Measurements from ENCODE around the gene HCN4.
"Not testable (repeated sequence)": the region's sequence is repeated elsewhere in the genome, so short reads cannot be mapped to it uniquely, and the experiment has no call there.

HCN4 gene

DNA sequence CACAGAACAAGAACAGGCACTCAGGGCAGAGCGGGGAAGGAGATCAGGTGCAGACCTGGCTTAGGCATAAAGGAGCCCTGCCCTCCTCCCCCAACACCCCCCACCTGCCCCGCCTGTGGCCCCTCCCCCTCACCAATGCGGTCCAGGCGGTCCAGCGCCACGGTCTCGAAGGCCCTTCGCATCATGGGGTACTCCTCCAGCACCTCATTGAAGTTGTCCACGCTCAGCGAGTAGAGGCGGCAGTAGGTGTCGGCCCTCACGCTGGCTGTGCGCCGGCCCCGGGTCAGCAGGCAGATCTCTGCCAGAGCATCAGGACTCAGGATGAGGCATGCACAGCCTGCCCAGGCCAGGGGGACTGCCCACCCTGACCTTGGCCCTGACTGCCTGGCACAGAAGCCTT is 44.8 kb downstream of the HCN4 start:
- DNase-seq: no peak

DNA sequence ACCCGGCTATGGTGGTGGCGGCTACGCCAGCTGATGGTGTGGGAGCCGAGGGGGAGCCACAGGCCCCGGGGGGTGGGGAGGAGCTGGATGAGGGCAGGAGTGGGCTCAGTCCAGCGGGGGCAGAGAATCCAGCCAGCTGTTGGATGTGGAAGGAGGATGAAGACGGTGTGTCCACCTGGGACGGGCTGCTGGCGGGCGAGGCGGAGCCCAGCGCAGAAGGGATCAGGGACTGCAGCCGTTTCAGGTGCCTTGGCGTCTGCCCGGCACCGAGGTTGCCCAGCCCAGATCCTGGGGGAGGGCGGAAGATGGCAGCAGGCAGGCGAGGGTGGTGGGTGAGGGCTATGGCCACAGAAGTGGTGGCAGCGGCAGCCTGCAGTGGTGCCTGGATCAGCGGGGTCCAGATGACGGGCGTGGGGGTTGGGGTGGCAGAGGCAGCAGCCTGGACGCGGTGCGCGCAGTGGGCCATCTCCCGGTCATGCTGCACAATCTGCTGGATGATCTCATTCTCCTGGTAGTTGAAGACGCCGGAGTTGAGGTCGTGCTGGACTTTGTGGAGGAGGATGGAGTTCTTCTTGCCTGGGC is 45.3 kb downstream of the HCN4 start:
- no peak for DNase-seq

DNA sequence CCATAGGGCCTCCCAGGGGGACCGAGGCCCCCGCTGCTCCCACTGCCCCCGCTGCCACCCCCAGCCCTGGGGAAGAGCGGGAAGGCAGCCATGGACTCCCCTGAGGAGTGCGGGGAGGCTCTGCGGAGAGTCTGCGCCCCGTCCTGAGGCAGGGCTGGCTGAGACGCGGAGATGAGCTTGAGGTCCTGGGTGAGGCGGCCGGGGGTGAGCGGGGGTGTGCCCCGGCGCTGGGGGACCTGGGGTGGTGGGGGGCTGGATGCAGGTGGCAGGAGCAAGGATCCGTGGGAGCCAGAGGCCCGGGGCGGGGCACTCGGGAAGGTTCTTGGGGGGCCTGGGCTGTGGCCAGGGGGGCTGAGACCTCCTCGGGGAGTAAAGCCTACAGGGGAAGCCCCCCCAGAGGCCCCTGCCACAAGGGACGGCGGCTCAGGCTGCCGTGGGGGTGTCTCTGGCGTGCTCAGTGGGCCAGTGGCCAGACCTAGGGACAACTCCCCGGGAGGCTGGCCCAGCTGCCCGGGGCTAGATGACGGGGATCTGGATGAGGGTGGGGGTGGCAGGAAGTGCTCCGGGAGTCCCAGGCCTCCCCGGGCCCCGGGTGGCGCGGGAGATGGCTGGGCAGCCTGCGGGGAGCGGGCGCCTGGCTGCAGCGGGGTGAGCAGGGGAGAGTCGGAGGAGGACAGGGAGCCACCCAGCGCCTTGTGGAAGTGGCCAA is 45.9 kb downstream of the HCN4 start:
- DNase-seq: no peak

DNA sequence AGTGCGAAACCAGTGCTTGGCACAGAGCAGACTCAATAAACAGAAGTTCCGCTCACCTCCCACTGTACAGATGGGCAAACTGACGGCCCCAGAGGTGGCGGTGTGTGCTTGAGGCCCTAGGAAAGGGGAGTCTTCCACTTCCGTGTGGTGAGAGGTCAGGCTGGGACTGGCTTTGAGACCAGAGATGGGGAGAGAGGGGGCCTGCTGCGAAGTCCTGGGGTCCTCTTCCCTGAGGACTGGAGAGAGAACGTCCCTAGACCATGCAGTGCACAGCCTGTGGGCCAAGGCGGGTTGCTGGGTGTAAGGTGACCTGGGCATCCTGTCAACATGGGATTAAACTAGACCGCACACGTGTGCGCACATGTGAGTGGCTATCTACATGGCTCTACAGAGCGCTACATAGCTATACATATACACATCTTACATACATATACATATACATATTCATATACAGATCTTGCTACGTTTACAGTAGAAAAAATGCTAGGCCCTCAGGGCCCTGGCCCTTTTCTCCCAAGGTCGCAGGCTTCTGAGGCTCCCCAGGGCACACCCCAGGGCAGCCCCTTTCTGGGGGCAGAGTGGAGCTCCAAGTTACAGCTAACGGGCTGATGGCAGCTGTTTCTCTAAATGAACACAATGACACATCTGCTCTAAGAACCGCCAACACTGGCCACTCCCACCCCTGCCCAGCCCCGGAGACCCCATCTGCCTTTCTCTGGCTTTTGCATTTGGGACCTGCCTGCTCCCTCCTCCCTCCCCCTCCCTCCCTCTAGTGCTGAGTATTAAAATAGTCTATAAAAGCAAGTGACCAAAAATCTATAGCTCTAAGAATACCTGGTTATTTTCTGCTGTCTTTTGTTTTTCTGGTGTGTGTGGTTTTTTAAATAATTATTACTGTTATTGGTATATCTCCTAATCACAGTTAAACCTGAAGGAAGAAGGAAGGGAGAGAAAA is 47.0 kb downstream of the HCN4 start:
- DNase-seq: peak; percentile 36

DNA sequence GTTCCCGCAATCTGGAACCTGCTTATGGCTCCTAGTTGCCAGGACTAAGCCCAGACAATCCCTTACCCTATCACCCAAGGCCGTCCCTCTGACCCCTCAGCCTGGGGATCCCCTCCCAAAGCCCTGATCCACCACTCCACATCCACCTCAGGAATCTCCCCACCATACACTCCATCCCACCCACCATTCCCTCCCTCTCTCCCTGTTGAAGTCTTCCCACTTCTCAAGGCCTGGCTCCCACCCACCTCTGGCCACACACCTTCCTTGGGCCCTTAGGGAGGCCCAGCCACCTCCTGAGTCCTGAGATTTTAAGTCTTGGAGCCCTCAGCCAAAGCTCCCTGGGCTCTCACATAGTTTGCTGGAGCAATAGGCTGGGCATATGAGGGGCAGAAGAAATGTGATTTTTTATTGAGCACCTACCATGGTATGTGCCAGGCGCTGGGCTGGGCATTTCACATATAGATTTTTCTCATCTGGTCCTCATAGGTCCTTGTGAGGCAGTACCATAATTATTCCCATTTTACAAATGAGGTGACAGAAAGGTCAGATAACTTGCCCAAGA is 48.1 kb downstream of the HCN4 start:
- no peak for DNase-seq

DNA sequence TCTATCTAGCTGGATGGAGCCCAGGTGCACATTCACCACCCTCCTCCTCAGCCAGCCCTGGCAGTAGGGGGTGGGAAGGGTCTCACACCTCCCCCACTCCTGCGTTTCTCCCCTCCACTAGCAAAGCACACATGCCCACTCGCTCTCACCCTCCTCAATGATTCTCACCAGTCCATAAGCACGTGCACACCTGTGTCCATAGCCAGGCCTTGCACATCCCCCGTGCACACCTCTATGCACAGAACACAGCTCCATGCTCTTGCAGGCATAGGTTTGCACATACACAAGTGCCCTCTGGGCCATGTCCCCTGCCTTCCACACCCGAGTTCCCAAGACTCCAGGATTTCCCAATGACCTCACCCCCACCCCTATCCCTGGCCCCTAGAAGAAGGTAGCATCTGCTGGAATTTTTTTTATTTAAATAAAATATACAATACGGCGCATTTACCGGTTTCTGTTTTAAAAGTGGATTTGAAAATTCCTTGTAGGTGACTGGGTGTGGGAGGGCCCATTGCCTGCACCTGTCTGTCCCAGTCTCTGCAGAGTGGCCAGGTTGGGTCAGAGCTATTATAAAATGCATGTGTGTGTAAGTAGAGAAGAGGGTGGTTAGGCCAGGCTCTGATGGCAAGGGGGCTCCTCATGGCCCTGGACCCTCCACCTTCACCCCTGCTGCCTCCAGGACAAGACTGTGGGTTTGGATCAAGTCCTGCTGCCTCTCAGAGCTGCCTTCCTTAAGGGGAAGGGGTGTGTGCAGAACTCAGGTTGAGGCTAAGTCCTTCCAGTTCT is 49.1 kb downstream of the HCN4 start:
- DNase-seq: no peak

DNA sequence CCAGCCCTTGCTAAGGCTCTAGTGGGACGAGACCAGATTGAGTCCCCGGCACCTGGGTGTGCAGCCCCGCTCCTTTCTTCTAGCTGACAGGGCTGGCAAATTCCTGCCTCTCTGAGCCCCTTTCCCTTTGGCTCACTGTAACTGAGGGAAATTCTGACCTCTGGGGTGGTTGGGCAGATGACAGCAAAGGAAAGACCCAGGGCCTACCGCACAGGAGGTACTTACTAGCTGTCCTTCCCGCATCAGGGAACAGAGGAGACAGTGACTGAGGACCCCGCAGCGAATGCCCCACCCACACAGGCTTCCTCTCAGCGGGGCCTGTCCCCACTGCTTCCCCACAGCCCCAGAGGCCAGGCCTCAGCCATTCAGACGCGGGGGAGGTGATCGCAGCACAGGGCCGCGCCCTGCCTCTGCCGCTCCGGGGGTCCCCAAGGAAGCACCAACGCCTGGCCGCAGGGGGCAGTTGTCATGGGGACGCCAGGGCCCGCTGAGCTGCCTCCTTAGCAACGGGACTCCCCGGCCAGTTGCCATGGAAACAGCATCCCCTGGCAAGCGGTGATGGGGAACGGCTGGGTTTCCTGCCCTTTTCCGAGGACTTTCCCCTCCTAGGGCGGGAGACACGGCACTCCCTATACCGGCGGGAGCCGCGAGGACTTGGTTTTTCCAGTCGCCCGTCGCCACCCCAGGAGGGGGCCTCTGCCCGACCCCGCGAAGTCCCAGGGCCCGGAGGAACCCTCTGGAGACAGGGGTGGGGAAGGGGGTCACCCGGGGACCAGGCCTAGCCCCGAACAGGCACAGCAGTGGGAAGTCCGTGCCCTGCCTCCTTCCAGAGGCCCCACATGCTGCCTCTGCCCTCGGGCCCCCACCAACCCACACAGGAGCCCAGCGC is 50.1 kb downstream of the HCN4 start:
- peak; percentile 85 for DNase-seq

DNA sequence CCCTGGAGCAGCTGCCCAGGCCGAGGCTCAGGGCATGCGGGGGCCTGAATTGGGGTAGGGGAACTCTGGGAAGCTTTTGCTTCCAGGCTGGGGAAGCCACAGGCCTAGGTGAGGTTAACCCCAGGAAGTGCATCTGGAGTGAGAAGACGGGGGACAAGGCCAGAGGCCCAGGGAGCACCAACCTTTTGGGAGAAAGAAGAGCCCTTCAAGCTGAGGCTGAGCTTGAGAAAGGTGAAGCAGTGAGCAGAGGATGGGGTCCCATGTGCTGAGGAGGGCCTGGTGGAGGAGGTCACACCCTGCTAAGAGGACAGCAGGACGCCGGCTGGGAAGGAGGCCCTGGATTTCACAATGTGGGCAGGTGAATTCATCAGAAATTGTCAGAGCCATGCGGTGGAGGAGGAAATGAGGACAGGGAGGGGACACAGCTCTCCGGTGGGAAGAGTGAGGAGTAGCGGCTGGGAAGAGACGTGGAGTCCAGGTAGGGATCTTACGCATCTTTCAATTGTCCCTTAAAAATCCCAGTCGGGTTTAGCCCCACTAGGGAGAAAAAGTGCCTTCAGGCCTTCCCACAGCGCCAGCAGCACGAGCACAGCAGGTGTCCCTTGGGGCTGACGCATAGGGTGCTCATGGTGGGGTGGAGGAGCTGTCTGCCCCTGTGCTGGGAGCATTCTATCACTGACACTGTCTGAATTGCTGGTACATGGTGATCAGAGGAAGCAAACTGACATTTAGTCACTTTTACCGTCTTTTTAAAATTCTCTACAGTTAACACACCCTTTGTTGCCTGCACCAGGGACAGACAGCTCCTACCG is 50.9 kb downstream of the HCN4 start:
- peak; percentile 35 for DNase-seq

DNA sequence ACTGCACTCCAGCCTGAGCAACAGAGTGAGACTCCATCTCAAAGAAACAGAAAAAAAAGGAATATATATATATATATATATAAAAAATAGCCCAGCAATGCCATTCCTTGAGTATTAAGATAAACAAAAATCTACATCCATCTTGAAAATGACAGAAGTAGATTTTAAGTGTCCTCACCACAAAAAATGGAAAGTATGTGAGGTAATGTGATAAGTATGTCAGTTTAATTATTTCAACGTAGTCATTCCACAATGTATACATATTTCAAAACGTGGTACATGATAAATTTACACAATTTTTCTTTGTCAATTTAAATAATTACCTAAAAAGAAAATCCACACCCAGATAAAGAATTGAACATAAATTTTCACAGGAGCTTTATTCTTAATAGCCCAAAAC is 54.9 kb downstream of the HCN4 start:
- no peak for DNase-seq

DNA sequence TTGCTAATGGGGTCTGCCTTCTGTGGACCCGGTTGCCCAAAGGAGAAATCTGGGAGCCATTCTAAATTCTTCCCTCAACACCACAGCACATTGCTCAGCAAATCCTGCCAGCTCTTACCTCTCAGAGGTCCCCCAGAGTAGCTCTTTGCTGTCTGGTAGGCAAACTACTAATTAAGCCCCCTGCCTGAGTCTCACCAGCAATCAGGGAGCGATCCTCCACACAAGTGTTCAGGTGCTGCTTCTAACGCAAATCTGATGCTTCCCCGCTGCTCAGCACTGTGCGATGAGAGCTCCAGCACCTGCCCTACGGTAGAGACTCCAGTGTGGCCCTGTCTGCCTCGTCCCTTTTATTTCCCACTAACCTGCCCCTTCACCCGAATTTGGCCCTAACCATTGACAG is 60.5 kb downstream of the HCN4 start:
- DNase-seq: no peak

DNA sequence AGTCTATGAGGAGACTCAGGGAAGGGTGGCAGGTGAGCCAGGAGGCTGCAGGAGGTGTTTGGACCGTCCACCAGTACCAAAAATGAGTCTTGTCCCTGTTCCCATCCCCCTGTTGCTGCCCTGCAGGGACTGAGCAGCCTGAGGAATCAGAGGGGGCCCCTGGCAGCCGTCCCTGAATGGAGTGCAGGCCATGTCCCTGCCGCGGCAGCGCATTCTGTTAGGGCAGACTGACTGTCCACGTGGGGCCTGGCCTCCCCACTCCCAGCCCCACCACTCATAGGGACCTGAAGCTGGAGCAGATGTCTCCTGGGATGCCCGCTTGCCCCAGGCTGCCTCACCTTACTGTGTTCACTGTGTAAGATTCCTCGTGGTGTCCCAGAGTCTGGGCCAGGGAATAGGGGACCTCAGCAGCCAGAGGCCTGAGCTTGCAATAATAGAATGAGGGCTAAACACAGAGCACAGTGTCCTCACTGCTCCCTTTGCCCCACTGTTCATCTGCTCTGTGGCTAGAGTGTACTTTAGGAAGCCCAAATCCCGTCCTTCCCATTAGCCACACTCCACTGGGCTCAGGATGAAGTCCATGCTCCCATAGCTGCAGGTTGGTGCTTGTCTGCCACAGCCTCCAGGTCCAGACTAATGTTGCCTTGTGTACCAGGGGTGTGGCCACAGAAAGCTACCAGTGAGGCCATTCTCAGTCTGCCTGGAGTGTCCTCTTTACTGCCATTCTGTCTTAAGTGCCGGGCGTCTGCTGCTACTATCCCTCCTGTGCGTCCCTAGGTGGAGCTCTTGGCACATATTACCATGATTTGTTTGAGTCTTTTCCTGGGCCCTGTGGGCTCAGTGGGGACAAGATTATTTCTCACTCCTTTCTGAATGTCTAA is 63.2 kb downstream of the HCN4 start:
- peak; percentile 81 for DNase-seq

DNA sequence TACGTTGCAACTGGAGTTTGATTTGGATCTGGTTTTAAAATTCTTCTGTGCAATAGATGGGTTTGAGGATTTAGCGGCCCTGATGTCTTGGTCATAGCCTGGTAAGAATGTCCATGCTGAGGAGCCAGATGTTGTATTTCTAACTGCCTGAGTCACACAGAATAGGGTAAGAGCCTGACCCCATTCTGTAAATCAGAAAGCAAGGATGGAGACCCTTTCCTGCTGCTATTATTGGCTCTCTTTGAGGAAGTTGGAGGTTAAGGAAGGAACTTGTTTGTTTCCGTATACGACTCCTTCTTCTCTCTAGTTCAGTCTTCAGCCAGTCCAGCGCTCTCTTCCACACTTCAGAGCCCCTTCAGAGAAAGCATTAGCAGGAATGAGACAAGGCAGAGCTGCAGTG is 65.1 kb downstream of the HCN4 start:
- DNase-seq: no peak

DNA sequence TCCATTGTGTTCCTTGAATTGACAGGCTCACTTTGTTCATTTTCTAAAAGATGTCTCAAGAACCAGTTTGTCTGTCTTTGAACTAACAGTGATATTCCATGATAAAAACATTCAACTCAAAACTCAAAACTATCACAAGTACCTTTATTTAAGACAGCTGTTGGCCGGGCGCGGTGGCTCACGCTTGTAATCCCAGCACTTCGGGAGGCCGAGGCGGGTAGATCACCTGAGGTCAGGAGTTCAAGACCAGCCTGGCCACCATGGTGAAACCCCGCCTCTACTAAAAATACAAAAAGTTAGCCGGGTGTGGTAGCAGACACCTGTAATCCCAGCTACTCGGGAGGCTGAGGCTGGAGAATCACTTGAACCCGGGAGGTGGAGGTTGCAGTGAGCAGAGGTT is 68.5 kb downstream of the HCN4 start:
- DNase-seq: not testable (repeated sequence)

DNA sequence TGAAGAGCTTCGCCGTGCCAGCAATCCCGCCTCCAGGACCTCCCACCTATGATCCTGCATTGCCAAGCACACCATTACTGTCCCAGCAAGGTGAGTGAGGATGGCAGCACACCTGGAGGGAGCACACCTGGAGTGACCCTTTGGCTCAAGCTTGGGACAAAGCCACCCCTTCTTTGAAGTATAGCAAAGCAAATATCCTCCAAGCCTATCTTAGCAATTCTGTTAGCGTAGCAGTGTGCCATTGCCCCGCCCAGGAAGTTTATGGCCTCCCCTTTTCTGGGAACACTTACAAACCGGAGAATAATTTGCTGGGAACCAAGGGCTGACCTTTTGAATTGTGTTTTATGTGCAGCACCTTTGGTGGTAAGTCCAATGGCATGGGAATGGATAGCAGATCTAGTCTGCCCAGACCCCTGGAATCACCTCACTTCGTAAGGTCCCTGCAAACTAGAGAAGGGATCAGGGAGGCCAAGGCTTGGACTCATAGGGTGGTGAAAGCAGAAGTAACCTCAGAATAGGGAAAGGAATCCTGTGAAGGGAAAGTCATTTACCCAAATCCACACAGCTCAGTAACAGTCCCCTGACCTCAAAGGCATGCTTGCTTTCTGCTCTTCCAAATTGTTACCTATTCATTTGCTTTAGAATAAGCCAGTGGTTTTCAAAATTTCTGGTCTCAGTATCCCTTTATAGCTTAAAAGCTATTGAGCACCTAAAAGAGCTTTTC is 70.1 kb downstream of the HCN4 start:
- no peak for DNase-seq

DNA sequence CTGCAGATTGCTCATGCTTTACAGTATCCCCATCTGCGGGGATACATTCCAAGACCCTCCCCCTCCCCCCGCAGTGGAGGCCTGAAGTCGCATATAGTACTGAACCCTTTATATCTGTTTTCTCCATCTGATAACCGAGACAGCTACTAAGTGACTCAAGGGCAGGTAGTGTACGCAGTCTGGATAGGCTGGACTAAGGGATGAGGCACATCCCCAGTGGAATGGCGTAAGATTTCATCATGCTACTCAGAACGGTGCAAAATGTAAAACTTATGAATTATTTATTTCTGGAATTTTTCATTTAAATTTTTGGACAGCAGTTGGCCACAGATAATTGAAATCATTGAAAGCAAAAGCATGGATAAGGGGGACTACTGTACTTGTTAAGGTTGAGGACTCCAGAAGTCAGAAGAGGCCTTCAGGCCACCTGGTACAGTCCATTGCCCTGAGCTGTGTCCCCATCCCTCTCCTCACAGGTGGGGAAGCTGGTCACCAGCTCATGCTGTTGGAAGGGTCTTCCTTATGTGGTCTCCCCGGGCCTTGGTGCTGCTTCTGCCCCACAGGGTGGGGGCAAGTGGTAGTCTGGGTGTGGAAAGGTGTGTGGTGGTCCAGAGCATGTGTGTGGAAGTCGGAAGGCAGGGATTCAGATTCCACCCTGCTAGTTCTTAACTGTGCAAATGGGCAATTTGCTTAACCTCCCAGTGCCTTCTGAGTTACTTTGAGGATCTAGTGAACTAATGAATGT is 72.0 kb downstream of the HCN4 start:
- no peak for DNase-seq

DNA sequence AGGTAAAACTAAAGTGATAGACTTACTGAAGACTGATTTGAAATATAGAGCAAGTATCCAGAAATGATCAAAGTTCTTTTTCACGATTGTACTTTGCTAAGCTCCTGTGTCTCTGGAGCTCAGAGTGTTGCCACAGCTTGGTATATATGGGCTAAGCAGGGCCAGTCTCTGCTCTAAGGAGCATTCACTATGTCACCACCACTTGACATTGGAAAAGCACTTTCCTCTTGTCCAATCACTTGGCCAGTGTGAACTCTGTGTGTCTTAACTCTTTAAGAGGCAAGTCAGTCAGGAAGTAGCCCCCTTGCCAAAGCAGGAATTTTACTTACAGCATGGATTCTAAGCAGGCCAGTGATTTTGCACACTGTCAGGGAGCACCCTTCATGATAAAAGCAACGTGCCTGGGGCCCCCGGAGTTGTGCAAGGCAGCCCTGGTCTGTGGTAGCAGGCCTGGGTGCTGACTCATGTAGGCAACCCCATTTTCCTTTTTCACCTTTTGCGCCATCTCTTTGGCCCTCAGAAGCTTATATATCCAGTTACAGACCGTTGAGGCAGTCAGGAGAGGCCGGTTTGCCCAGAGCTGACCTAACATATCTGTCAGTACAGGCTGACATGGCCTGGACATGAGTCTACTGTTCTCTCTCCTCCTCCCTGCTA is 73.0 kb downstream of the HCN4 start:
- DNase-seq: no peak

DNA sequence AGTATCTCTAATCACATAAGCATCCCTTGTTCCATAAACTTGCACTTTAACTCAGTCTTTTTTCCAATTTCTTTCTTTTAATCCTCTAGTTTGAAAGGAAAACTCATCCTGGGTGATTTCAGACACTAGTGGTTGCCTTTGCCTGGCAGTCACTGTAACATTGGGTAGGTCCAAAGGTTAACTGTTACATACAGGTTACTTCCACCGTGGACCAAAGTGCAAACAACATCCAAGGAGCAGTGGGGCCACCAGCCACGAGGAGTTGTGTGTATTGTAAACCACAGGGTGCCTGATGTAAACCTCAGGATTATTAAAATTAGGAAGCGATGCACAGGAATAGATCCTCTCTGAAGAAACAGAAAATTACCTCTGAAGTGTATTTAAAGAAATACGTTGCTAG is 75.0 kb downstream of the HCN4 start:
- DNase-seq: no peak

DNA sequence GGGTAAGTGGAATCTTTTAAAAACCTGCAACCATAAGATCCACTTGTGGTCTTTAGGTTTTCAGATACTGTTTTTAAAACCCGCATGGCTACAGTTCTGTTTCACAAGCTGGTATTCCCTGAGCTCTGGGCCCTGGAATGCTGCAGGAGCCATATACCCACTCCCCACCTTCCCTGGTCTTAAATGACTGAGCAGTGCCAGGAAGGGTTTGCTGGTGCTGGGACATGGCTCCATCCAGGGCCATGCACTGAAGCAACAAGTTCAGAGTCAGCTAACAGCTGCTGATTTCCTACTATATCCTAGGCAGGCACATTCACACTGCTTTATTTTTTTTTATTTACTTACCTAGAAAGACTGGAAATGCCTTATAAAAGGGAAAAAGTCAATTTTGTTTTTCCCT is 77.3 kb downstream of the HCN4 start:
- DNase-seq: no peak
